ENCODE measurements around the gene USE1. TPM values are rescaled to one million over a fixed set of nuclear protein-coding genes. Genes with fewer than 3 reads are reported as not detected.

The USE1 gene
- total RNA-seq, 2 experiments from 2014 or later = 22.6 to 24.5 TPM

DNA sequence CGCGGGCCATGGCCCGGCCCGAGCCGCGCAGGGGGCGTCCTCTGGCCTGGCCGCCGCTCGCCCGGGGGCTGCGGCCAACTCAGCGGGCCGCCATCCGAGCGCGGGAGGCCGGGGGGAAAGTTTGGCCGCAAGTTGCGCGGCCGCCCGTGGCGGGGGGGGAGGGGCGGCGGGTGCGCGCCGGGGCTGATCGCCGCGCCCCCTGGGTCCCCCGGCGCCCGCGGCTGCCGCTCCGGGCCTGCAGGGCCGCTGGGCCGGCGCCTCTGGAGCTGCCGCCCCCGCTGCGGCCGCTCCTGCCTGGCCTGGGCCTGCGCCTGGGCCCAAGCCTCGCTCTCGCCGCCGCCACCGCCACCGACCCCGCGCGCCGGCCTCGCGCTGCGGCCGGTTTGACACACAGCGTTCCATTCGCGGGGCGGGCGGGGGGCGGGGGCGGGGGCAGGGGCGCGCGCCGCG lies 30.4 kb downstream of the USE1 start, which contains the start of gene NR2F6:
Gene NR2F6, minus strand, starts transcription at position 385 of the 450 bp plus-strand sequence. CDS start 699 bp downstream, outside the sequence.
- intact Hi-C loops (cut with DNase I, micrococcal nuclease) = loop anchor here in 1 of 2 experiments (1.0 kb wide), 2 partner anchors 19 to 22 kb away; partner anchors contain the start of genes BABAM1 and OCEL1
- ChIA-PET POLR2A (no interaction called here), CTCF (no interaction called here)
- Mint-ChIP-seq H3K36me3 (ENCODE audit: low read depth) (no peaks in the 10 kb centered on the region), H3K27ac (no peak within 1 kb of the TSS), H3K4me1 (peaks cover 5% of the 10 kb centered on the region), H3K4me3 (peak within 1 kb of the TSS; percentile 70), H3K9me3 (ENCODE audit: low read depth) (no peaks in the 10 kb centered on the region), H3K27me3 (peaks cover 2% of the 10 kb centered on the region)
- DNase-seq (no peak), ATAC-seq (peak; percentile 13)

GRCh38 chr19:17246681-17247425 lies 31.7 kb downstream of the USE1 start:
- Mint-ChIP-seq H3K9me3 (ENCODE audit: low read depth) (no peaks in the 10 kb centered on the region), H3K4me3 (peak overlapping the region; percentile 70), H3K4me1 (peaks cover 5% of the 10 kb centered on the region), H3K36me3 (ENCODE audit: low read depth) (no peaks in the 10 kb centered on the region), H3K27ac (no peak overlapping the region), H3K27me3 (peaks cover 2% of the 10 kb centered on the region)
- no peak for ATAC-seq
- ChIA-PET POLR2A (interaction anchor here (0.6 kb wide), 1 partner anchor 12 kb away, joined by 3 read pairs; no protein-coding TSS in a partner anchor), CTCF (no interaction called here)
- intact Hi-C loops (cut with DNase I, micrococcal nuclease) = no loop called here
- DNase-seq = no peak

DNA sequence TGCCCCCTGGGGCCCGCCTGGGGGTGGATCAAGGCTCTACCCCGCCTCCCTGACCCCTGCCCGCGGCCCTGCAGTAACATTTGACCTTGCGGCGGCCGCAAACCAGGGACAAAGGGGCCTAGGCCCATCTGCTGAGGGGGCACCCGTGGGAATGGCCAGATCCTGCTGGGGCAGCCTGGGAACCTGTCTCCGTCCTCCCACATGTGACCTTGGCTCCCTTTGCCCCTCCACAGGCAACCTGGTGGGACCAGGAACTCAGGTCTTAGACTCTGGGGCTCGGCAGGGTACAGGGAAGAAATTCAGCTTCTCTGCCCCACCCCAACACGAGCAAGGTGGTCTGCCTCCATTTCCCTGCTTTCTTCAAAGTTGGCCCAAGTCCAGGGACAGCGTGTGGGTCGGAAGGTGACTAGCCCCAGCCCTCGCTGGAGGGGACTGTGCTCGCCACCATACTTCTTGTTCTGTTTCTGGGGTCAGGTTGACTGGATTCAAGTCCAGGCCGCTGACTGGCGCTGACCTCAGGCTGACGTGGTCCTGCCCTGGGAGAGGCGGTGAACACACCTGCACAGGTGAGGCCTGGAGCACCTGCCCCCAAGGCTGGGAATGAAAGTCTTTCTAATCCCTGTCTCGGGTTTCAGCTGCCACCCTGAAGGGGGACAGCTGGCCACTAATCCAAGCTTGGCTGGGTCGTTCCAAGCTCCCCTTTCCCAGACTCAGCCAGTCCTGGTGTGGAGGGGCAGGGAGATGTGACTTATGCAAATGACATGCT lies 33.0 kb downstream of the USE1 start:
- POLR2A ChIA-PET = interaction anchor here (0.6 kb wide), 1 partner anchor 20 kb away, joined by 3 read pairs; no protein-coding TSS in a partner anchor
- H3K27ac Mint-ChIP-seq = no peak overlapping the region

DNA sequence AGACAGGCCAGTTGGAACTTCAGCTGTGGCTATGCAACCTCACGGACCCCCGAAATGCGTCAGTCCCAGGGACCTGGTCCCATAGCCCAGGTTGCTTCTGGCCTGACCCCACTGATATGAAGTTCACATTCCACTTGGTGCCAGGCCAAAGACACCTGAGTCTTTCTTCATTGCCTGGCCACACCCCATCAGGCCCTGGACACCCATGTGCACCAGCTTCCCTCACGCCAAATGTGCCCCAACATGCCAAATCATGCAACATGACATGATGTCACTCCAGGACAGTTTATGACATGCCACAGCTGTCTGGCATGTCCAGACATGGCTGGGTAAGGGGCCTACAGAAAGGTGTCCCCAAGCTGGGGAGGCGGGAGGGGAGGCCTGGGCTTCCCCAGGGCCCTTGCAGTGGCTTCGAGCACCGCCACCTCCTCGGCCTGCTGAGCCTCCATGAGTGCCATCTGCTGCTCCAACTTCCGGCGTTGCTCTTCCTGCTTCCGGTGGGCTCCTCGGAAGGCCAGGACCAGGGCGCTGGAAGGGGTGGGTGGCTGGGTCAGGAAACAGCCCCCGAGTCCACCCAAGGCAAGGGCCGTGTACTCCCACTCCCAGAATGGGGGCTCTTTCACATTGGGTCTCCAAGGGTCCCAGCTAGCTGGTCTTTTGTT lies 34.9 kb downstream of the USE1 start:
- no peak for ATAC-seq

More for the DNA sequence above, 33.0 kb downstream of the USE1 start:
- H3K9me3 Mint-ChIP-seq (ENCODE audit: low read depth) = no peaks in the 10 kb centered on the region
- intact Hi-C loops (cut with DNase I, micrococcal nuclease) = no loop called here
- no peak overlapping the region for H3K4me3 Mint-ChIP-seq
- no peak for DNase-seq
- no peaks in the 10 kb centered on the region for H3K36me3 Mint-ChIP-seq (ENCODE audit: low read depth)
- peaks cover 2% of the 10 kb centered on the region for H3K27me3 Mint-ChIP-seq
- no peak for ATAC-seq
- peaks cover 5% of the 10 kb centered on the region for H3K4me1 Mint-ChIP-seq
- CTCF ChIA-PET = interaction anchor here (2.2 kb wide), 1 partner anchor 12 kb away, joined by 14 read pairs; no protein-coding TSS in a partner anchor

GRCh38 chr19:17254636-17255035 lies 39.5 kb downstream of the USE1 start:
- Mint-ChIP-seq H3K27me3 (no peaks in the 10 kb centered on the region), H3K4me3 (no peak overlapping the region), H3K9me3 (ENCODE audit: low read depth) (no peaks in the 10 kb centered on the region), H3K27ac (no peak overlapping the region), H3K4me1 (no peaks in the 10 kb centered on the region), H3K36me3 (ENCODE audit: low read depth) (no peaks in the 10 kb centered on the region)
- ChIA-PET CTCF (interaction anchor here (0.6 to 2.2 kb wide), 3 partner anchors 10 to 157 kb away, joined by 3 to 10 read pairs (median 3); partner anchors contain the start of gene USHBP1), POLR2A (no interaction called here)
- no peak for ATAC-seq
- intact Hi-C loops (cut with DNase I, micrococcal nuclease) = no loop called here
- no peak for DNase-seq

More for the DNA sequence above, 34.9 kb downstream of the USE1 start:
- no peaks in the 10 kb centered on the region for H3K36me3 Mint-ChIP-seq (ENCODE audit: low read depth)
- no peak overlapping the region for H3K4me3 Mint-ChIP-seq
- CTCF ChIA-PET = interaction anchor here (2.2 kb wide), 1 partner anchor 10 kb away, joined by 14 read pairs; no protein-coding TSS in a partner anchor
- intact Hi-C loops (cut with DNase I, micrococcal nuclease) = no loop called here
- H3K27me3 Mint-ChIP-seq = peaks cover 2% of the 10 kb centered on the region
- POLR2A ChIA-PET = no interaction called here
- H3K27ac Mint-ChIP-seq = no peak overlapping the region
- no peak for DNase-seq
- H3K9me3 Mint-ChIP-seq (ENCODE audit: low read depth) = no peaks in the 10 kb centered on the region
- H3K4me1 Mint-ChIP-seq = peaks cover 5% of the 10 kb centered on the region

DNA sequence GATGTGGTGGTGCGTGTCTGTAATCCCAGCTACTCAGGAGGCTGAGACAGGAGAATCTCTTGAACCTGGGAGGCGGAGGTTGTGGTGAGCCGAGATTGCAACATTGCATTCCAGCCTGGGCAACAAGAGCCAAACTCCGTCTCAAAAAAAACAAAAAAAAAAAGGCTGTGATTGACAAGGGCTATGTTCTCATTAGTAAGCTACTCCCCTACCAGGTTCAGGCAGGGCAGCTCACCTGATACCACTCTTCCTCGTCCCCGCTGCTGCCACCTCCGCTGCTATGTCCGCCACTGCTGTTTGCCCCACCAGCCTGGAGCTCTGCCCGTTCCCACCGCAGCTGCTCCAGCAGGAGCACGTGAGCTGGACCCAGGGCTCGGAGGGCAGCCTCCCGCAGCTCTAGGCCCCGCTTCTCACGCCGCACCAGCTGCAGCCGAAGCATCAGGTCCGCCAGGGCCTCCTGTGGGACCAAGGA lies 40.0 kb downstream of the USE1 start:
- Mint-ChIP-seq H3K4me1 (no peaks in the 10 kb centered on the region), H3K36me3 (ENCODE audit: low read depth) (no peaks in the 10 kb centered on the region), H3K4me3 (no peak overlapping the region), H3K9me3 (ENCODE audit: low read depth) (no peaks in the 10 kb centered on the region), H3K27me3 (no peaks in the 10 kb centered on the region), H3K27ac (no peak overlapping the region)
- no peak for ATAC-seq
- intact Hi-C loops (cut with DNase I, micrococcal nuclease) = no loop called here
- no peak for DNase-seq
- ChIA-PET POLR2A (interaction anchor here (0.7 kb wide), 1 partner anchor 25 kb away, joined by 3 read pairs; no protein-coding TSS in a partner anchor), CTCF (interaction anchor here (0.6 to 2.2 kb wide), 5 partner anchors 9 to 156 kb away, joined by 3 to 10 read pairs (median 3); partner anchors contain the start of genes BABAM1 and USHBP1)

- ATAC-seq (no peak), DNase-seq (no peak)
- Mint-ChIP-seq H3K27ac (no peak overlapping the region), H3K27me3 (no peaks in the 10 kb centered on the region), H3K9me3 (ENCODE audit: low read depth) (no peaks in the 10 kb centered on the region), H3K4me1 (peaks cover 6% of the 10 kb centered on the region), H3K36me3 (ENCODE audit: low read depth) (no peaks in the 10 kb centered on the region), H3K4me3 (no peak overlapping the region)
- ChIA-PET CTCF (interaction anchor here (1.1 to 2.2 kb wide), 3 partner anchors 8 to 20 kb away, joined by 3 to 10 read pairs (median 4); partner anchors contain the start of genes BABAM1 and USHBP1), POLR2A (no interaction called here)
- intact Hi-C loops (cut with DNase I, micrococcal nuclease) = no loop called here
These were observed 41.0 kb downstream of the USE1 start for GRCh38 chr19:17256130-17256529.

GRCh38 chr19:17259118-17259780 lies 44.1 kb downstream of the USE1 start:
- DNase-seq (no peak), ATAC-seq (no peak)
- peaks cover 6% of the 10 kb centered on the region for H3K4me1 Mint-ChIP-seq
- POLR2A ChIA-PET = no interaction called here
- no peaks in the 10 kb centered on the region for H3K9me3 Mint-ChIP-seq (ENCODE audit: low read depth)
- intact Hi-C loops (cut with DNase I, micrococcal nuclease) = no loop called here
- H3K4me3 Mint-ChIP-seq = no peak overlapping the region
- no peak overlapping the region for H3K27ac Mint-ChIP-seq
- H3K27me3 Mint-ChIP-seq = no peaks in the 10 kb centered on the region
- H3K36me3 Mint-ChIP-seq (ENCODE audit: low read depth) = no peaks in the 10 kb centered on the region
- CTCF ChIA-PET = interaction anchor here (0.7 to 5.5 kb wide), 7 partner anchors 10 to 480 kb away, joined by 3 to 45 read pairs (median 4); partner anchors contain the start of gene ANKLE1

- H3K27ac Mint-ChIP-seq = no peak overlapping the region
- intact Hi-C loops (cut with DNase I, micrococcal nuclease) = loop anchor here (1.0 to 10.0 kb wide), 3 partner anchors 22 to 785 kb away; partner anchors contain the start of gene EPS15L1 (in 1 of the 2)
- peaks cover 6% of the 10 kb centered on the region for H3K4me1 Mint-ChIP-seq
- ATAC-seq (no peak), DNase-seq (no peak)
- ChIA-PET CTCF (interaction anchor here (0.7 to 5.5 kb wide), 15 partner anchors 8 to 163 kb away, joined by 3 to 45 read pairs (median 4); partner anchors contain the start of gene ANKLE1), POLR2A (no interaction called here)
- H3K4me3 Mint-ChIP-seq = no peak overlapping the region
- H3K9me3 Mint-ChIP-seq (ENCODE audit: low read depth) = no peaks in the 10 kb centered on the region
- H3K27me3 Mint-ChIP-seq = no peaks in the 10 kb centered on the region
- H3K36me3 Mint-ChIP-seq (ENCODE audit: low read depth) = no peaks in the 10 kb centered on the region
These were observed 44.8 kb downstream of the USE1 start for GRCh38 chr19:17259934-17260333.

- peaks cover 6% of the 10 kb centered on the region for H3K4me1 Mint-ChIP-seq
- ATAC-seq = peak; percentile 100
- CTCF ChIA-PET = interaction anchor here (0.6 to 5.5 kb wide), 17 partner anchors 9 to 548 kb away, joined by 3 to 45 read pairs (median 4); partner anchors contain the start of gene ANKLE1
- no peaks in the 10 kb centered on the region for H3K9me3 Mint-ChIP-seq (ENCODE audit: low read depth)
- no peaks in the 10 kb centered on the region for H3K36me3 Mint-ChIP-seq (ENCODE audit: low read depth)
- intact Hi-C loops (cut with DNase I, micrococcal nuclease) = loop anchor here (1.0 to 10.0 kb wide), 5 partner anchors 21 to 786 kb away; partner anchors contain the start of gene EPS15L1 (in 1 of the 2)
- H3K27ac Mint-ChIP-seq = peak overlapping the region; percentile 56
- POLR2A ChIA-PET = no interaction called here
- H3K4me3 Mint-ChIP-seq = no peak overlapping the region
- H3K27me3 Mint-ChIP-seq = no peaks in the 10 kb centered on the region
- DNase-seq = peak; percentile 96
These were observed 45.7 kb downstream of the USE1 start for GRCh38 chr19:17260842-17261325.

Data from activated CD4-positive, alpha-beta T cell treated with anti-CD3 and anti-CD28 coated beads for 36 hours (primary cell).